Kidney (tissue), 14 donors: ENCODE results near the gene C19orf85. TPM values are rescaled to one million over a fixed set of nuclear protein-coding genes. Genes with fewer than 3 reads are reported as not detected.

Source experiments
- DNase-seq, 5 donors: peaks; one replicate each; pipeline ENCODE4 v3.0.0-alpha.2; 2013 to 2020
- FAIRE-seq: peaks from 2 replicates; lab custom pipeline; 2012; peaks lifted over from hg19 to GRCh38; lab: Jason Lieb, UNC
- H3K27ac ChIP-seq, 2 donors: one replicate each; pipeline ENCODE4 v1.7.0; 2013; ENCODE audit warnings: low read depth in 2 of 2, low read length in 2 of 2, inconsistent platforms in 1 of 2
- H3K27me3 ChIP-seq: one replicate; pipeline ENCODE4 v1.7.1; 2013; ENCODE audit warnings: low read length, inconsistent platforms; ENCODE audit not compliant: control insufficient read depth, insufficient read depth
- H3K36me3 ChIP-seq, 3 donors: one replicate each; pipeline versions ENCODE4 v1.7.0 to v1.7.1; 2013; ENCODE audit warnings: low read length in 3 of 3, control low read depth in 1 of 3, inconsistent platforms in 1 of 3; ENCODE audit not compliant: insufficient read depth in 3 of 3, control insufficient read depth in 2 of 3
- H3K4me1 ChIP-seq, 3 donors: one replicate each; pipeline versions ENCODE4 v1.7.0 to v1.7.1; 2013; ENCODE audit warnings: low read length in 3 of 3, inconsistent platforms in 1 of 3, low read depth in 1 of 3; ENCODE audit not compliant: control insufficient read depth in 2 of 3, insufficient read depth in 2 of 3
- H3K4me3 ChIP-seq, 3 donors: one replicate each; pipeline versions ENCODE4 v1.7.0 to v1.8.1; 2013; ENCODE audit warnings: low read length in 3 of 3, control low read depth in 1 of 3, inconsistent platforms in 1 of 3
- H3K9ac ChIP-seq, 3 donors: one replicate each; pipeline versions ENCODE4 v1.7.0 to v1.7.1; 2013; ENCODE audit warnings: low read length in 3 of 3, control low read depth in 1 of 3, inconsistent platforms in 1 of 3
- H3K9me3 ChIP-seq, 3 donors: one replicate each; pipeline versions ENCODE4 v1.7.0 to v1.7.1; 2013; ENCODE audit warnings: low read length in 3 of 3, control low read depth in 1 of 3, inconsistent platforms in 1 of 3; ENCODE audit not compliant: control insufficient read depth in 2 of 3, insufficient read depth in 1 of 3
- CTCF ChIP-seq: IDR thresholded peaks from 3 replicates; pipeline ENCODE4 v1.5.1; 2012; ENCODE audit warnings: mild to moderate bottlenecking, moderate library complexity, borderline replicate concordance; ENCODE audit not compliant: insufficient read depth; ENCODE audit errors: extremely low read depth
- intact Hi-C: fragments of 100-400 bp; cut with DNase I; formaldehyde crosslinking; loops from one replicate; pipeline ENCODE4 v1.11.1; 2022
- polyA plus RNA-seq: library from polyadenylated mRNA; stranded (reverse); fragments of 350-450 nt; fragmentation: Illumina TruSeq; extraction: RNeasy Lipid Tissue Mini Kit (QIAGEN cat#74804); gene quantifications from one replicate; pipeline ENCODE4 v1.2.3, GENCODE V29; 2014; ENCODE audit warnings: low read depth, low replicate concordance; ENCODE audit not compliant: insufficient read depth
- total RNA-seq: library from RNA; stranded (reverse); fragmentation: NEBNext Ultra II Directional; extraction: Animal tissue kit (Norgen Biotek cat#: 25700); gene quantifications from one replicate; pipeline ENCODE4 v1.2.1, GENCODE V29; 2021
- donor health status: control.
- donor health status: control.
- donor health status: control.
- donor health status: control.
- donor health status: control.
- donor health status: DM: yes; HTN: yes; CAD: no.
- donor health status: Normal renal cell carcinoma (clear cell type).

C19orf85 gene
- total and polyA plus RNA-seq, 2 donors from 2014 or later, result not detected

DNA sequence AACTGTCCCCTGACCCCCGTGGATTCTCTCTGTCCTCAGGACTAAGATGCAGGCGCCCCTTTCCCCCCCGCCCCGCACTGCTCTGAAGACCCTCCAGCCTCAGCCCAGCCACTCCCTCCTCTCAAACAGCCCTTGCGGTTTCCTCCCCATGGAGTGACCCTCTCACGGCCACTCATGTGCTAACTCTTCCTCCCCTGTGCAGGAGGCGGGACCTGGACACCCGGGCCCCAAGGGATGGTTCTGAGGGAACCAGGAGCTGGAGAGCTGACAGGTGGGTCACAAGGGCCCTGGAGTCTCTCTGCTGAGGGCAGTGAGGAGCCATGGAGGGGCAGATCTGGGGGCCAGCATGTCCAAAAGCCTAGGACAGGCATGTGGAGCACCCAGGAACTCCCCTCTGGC is 5.0 kb downstream of the C19orf85 start:
- peak overlapping the region in 1 of 3 donors; percentile 24 for H3K9ac ChIP-seq
- peak overlapping the region in 2 of 3 donors; percentile 18 to 94 for H3K4me3 ChIP-seq
- intact Hi-C loops, result no loop called here
- TF ChIP-seq CTCF, result no peak
- H3K27ac ChIP-seq, result no peak overlapping the region
- no peaks in the 10 kb centered on the region for H3K27me3 ChIP-seq
- H3K4me1 ChIP-seq, result peaks cover 0 to 5% (median 4%) of the 10 kb centered on the region in 3 donors
- DNase-seq (peak in 1 of 5 donors; percentile 55), FAIRE-seq (no peak)
- no peaks in the 10 kb centered on the region for H3K36me3 ChIP-seq
- H3K9me3 ChIP-seq, result no peaks in the 10 kb centered on the region

DNA sequence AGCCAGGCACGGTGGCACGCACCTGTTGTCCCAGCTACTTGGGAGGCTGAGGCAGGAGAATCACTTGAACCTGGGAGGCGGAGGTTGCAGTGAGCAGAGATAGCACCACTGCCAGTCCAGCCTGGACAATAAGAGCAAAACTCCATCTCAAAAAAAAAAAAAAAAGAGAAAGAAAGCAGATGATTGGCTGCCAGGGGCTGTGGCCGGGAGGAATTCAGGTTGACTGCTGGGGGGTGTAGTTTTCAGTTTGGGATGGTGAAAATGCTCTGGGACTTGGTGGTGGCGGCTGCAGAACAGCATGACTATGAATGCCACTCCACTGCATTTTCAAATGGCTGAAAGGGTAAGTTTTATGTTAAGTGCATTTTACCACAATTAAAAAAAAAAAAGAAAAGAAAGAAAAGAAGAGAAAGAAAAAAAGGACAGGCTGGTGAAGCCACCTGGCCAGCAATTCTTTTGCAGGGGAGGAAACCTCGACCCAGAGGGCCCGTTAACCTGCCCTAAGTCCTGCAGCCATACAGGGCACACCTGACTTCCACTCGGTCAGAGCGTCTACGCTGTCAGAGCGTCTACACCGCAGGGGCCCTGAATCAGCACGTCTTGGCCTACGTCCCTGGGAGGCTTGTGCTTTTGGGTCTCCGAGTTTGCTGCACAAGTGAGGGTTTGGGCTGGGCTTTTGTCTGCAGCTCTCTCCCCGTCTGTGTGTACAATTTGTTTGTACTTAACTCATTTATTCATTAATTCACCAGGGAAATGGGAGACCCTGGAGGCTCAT is 6.7 kb downstream of the C19orf85 start:
- DNase-seq (no peak), FAIRE-seq (no peak)
- TF ChIP-seq CTCF, result no peak
- no peaks in the 10 kb centered on the region for H3K27me3 ChIP-seq
- no peak overlapping the region for H3K9ac ChIP-seq
- peaks cover 0 to 5% (median 4%) of the 10 kb centered on the region in 3 donors for H3K4me1 ChIP-seq
- H3K9me3 ChIP-seq, result no peaks in the 10 kb centered on the region
- intact Hi-C loops, result no loop called here
- H3K36me3 ChIP-seq, result no peaks in the 10 kb centered on the region
- H3K4me3 ChIP-seq, result no peak overlapping the region
- no peak overlapping the region for H3K27ac ChIP-seq

DNA sequence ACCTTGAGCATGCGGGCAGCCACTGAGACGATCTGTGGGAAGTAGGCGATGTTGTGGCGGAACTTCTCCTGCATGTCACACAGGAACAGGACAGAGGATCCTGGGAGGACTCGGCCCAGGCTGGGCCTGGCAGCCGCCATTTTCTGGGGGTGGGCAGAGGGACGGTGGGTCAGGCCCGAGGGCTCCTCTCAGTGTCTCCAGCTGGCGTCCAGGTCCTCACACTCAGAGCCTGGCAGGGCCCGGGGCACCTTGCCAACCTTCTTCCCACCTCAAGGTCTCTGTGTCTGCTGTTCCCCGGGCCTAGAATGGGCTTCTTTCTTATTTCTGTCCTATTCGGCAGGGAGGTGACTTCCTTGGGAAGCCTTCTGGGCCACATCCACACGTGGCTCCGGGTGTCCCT is 8.2 kb downstream of the C19orf85 start:
- no peak overlapping the region for H3K27ac ChIP-seq
- FAIRE-seq (no peak), DNase-seq (no peak)
- intact Hi-C loops, result no loop called here
- no peak for TF ChIP-seq CTCF
- no peaks in the 10 kb centered on the region for H3K9me3 ChIP-seq
- no peak overlapping the region for H3K9ac ChIP-seq
- peaks cover 0 to 5% (median 4%) of the 10 kb centered on the region in 3 donors for H3K4me1 ChIP-seq
- no peaks in the 10 kb centered on the region for H3K36me3 ChIP-seq
- no peak overlapping the region for H3K4me3 ChIP-seq
- H3K27me3 ChIP-seq, result no peaks in the 10 kb centered on the region
